HK-2 (cell line): ENCODE results near the gene AHR.
A peak's percentile ranks its signal among the peaks of the same experiment; 100 is the strongest.
"Not testable (repeated sequence)": the region's sequence is repeated elsewhere in the genome, so short reads cannot be mapped to it uniquely, and the experiment has no call there.

ENCODE experiments used
- DNase-seq: peaks from one replicate; pipeline ENCODE4 v3.0.0-alpha.2; 2018; ENCODE audit not compliant: unreplicated experiment

AHR gene

DNA sequence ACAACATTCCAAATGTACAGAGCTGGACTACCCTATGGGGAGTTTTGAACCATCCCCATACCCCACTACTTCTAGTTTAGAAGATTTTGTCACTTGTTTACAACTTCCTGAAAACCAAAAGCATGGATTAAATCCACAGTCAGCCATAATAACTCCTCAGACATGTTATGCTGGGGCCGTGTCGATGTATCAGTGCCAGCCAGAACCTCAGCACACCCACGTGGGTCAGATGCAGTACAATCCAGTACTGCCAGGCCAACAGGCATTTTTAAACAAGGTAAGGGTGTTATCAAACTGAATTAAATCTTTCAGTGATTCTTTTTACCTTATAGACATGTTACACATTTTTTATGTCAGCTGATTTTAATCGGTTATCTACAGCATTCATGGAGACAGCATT, 41.5 kb downstream of the AHR start:
- DNase-seq = no peak

DNA sequence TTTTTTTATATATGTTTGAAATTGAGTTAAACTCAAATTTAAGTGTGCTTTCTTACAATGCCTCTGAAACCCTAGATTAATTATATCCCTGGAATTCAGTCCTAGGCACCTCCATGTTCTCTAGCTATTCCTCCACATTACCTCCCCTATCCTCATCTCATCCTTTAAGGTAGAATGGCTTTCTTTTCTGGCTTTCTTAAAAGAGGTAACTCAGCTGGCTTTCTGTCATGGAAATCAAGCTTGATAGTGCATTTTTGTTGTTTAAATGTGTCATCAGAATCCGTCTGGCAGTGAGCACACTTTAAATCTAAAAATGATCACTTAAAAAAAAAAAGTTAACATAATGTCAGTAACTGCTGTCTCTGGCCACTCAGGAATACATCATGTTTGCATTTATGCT, 42.2 kb downstream of the AHR start:
- DNase-seq = no peak

DNA sequence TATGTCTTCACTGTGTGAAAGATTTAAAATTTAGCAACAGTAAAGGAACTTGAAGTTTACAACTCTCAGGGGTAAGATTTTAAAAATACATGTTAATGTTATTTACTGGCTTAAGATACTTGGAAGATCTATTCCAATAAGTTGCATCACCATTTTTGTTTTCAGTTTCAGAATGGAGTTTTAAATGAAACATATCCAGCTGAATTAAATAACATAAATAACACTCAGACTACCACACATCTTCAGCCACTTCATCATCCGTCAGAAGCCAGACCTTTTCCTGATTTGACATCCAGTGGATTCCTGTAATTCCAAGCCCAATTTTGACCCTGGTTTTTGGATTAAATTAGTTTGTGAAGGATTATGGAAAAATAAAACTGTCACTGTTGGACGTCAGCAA, 44.3 kb downstream of the AHR start:
- DNase-seq = no peak

DNA sequence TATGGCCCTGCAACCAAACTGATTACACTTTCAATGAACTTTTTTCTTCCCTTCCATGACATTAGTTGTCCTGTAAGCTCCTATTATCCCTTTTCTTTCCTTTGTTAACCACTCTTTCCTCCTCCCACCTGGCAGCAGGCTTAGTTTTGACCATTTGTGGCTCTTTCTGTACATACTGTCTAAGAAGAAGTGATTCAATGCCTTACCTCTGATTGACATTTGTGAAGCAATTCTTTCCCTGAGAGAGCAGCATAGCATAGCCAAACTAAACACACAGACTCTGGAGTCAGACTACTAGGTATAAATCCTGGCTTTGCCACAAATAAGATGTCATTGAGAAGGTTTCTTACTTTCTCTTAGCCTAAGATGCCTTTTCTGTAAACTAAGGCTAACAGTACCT, 48.9 kb downstream of the AHR start:
- DNase-seq = no peak

DNA sequence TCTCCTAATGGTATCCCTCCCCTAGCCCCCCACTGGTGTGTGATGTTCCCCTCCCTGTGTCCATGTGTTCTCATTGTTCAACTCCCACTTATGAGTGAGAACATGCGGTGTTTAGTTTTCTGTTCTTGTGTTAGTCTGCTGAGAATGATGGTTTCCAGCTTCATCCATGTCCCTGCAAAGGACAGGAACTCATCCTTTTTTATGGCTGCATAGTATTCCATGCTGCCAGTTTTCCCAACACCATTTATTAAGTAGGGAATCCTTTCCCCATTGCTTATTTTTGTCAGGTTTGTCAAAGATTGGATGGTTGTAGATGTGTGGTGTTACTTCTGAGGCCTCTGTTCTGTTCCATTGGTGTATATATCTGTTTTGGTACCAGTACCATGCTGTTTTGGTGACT, 50.5 kb downstream of the AHR start:
- not testable (repeated sequence) for DNase-seq

DNA sequence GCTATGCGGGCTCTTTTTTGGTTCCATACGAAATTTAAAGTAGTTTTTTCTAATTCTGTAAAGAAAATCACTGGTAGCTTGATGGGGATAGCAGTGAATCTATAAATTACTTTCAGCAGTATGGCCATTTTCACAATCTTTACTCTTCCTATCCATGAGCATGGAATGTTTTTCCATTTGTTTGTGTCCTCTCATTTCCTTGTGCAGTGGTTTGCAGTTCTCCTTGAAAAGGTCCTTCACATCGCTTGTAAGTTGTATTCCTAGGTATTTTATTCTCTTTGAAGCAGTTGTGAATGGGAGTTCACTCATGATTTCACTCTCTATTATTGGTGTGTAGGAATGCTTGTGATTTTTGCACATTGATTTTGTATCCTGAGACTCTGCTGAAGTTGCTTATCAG, 51.9 kb downstream of the AHR start:
- DNase-seq = not testable (repeated sequence)

DNA sequence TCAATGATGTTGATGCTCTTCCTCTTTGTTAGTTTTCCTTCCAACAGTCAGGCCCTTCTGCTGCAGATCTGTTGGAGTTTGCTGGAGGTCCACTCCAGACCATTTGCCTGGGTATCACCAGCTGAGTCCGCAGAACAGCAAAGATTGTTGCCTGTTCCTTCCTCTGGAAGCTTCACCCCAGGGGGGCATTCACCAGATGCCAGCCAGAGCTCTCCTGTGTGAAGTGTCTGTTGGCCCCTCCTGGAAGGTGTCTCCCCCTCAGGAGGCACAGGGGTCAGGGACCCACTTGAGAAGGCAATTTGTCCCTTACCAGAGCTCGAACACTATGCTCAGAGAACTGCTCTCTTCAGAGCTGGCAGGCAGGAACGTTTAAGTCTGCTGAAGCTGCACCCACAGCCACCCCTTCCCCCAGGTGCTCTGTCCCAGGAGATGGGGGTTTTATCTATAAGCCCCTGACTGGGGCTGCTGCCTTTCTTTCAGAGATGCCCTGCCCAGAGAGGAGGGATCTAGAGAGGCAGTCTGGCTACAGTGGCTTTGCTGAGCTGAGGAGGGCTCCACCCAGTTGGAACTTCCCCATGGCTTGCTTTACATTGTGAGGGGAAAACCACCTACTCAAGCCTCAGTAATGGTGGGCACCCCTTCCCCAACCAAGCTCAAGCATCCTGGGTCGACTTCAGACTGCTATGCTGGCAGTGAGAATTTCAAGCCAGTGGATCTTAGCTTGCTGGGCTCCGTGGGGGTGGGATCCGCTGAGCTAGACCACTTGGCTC, 55.4 kb downstream of the AHR start:
- DNase-seq = not testable (repeated sequence)

DNA sequence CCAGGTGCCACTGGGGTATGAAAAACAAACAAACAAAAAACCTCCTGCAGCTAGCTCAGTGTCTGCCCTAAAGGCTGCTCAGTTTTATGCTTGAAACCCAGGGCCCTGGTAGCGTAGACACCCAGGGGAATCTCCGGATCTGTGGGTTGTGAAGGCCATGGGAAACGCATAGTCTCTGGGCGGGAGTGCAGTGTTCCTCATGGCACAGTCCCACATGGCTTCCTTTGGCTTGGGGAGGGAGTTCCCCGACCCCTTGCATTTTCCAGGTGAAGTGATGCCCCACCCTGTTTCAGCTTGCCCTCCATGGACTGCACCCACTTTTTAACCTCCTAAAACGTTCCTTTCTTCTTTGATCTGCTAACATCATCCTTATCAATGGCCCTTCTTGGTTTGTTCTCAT, 56.0 kb downstream of the AHR start:
- no peak for DNase-seq

DNA sequence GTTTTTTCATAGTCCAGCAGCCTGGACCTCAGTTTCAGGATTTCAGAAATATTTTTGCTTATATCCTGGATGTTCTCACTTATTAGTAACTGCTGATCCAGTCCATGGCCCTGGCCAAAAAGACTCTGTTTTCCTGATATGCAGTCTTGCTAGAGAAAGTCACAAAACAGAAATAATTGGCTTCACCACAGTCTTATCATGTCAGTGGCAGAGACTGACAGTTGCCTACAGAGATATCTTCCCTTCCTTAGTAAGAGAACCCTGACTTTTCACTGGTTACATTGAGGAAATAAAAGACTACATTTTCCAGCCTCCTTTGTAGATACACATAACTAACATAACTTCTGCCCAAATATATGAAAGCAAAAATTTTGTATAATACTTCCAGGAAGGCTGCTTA, 56.6 kb downstream of the AHR start:
- no peak for DNase-seq

DNA sequence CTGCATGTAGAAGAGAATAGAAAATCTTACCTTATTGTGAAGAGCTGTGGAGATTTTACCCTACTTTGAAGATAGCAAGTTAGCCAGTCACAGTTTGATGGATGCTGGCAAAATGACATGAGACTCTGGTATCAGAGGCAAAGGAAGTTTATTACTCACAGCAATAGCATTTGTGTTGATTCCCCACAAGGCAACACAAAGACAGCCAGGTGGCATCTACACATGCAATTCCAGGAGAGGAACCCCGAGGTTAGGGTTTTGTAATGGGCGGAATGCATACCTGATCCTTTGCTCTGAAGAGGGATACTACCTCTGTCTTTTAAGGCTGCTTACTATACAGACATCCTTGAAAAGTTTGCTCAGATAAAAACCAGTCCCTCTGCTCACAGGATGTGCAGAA, 59.5 kb downstream of the AHR start:
- no peak for DNase-seq

DNA sequence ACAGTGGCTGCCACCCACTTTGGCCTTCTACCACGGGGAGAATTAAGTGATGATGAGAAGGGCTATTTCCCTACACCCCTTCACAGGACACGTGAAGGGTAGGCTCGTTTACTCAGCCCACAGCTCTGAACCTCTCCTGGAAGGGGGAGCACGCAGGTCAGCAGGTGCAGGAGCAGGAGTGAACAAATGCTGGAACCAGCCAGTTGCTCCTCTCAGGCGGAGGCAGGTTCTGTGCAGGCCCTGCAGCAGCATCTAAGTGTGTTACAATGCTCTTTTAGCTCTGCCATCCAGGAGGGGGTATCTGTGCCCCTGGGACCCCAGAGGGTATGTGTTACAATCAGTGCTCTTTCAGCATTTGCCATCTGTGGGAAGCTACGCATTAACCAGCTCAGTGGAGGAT, 61.2 kb downstream of the AHR start:
- DNase-seq = no peak

DNA sequence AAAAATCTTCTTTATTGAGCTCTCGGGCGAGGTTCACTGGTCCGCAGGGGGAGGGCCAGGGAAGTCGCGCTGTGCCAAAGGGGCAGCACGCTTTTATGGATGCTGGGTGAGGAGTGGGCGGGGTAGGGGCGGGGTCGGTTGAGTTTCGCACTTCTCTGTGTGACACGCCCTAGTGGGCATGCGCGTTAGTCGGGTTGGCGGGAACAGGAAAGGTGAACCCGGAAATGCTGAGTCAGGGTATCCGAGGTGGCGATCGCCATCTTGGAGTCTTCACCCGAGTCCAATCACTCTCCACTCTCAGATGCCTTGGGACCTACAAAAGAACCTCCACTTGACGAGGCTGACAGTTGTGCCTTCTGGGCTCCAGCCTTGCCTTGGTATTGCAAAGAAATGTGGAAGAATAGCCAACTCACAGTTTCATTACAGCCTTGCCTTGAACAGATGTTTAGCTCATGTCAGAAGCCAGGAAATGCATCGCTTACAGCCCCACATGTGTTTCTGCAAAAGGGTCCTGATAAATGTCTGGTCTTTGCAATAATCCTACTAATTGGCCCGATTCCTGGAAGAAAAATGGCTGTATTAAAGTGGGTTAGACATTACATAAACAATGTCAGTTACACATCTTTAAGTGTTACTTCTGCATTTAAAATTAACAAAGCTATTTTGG, 64.1 kb downstream of the AHR start:
- DNase-seq = no peak

DNA sequence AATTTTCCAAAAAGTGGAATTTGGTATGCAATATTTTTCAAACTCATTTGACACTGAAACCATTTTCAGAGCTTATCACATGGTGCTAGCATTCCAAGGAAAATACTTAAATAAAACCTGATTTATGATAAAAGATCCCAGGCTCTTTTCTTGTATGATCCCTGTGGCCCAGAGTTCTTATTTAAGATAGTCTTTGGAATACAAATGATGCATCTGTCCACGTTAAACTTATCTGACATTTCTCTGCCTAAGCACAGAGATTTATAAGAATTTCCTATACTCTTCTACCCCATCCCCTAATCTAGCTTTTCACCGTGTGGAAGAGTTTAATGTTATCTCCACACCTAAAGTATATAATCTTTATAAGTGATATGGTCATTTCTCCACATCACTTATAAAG, 66.2 kb downstream of the AHR start:
- DNase-seq = no peak

DNA sequence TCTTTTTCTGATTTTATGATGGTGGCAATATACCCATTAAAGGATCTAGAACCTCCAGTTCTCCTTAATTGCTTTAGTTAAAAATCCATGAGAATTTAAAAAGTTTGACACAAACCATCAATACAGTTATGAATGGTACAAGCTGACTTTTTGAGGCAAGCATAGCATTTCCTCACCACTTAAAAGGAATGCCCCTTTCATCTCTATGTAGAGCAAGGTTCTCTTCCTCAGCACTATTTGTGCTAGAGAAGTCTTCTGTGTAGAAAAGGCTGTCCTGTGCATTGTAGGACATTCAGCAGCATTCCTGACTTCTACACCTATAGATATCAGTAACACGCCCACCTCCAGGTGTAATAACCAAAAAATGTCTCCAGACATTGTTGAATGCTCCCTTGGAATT, 67.3 kb downstream of the AHR start:
- no peak for DNase-seq

DNA sequence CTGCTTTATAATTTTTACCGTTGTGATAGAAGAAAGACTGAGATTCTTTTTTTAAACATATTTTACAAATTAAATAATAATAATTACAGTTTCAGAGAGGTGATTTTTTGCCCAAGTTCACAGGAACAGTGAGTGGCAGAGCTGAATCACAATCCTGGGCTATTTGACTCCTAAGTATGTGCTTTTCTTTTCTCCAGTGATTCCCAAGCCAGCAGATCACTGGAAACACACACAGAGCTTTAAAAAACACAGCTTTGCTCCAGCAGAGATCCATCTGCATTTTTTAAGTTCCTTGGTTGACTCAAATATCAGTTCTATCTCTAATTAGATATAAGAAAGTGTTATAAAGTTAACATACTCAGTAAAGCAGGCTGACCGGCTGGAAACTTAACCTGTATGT, 69.0 kb downstream of the AHR start:
- no peak for DNase-seq

DNA sequence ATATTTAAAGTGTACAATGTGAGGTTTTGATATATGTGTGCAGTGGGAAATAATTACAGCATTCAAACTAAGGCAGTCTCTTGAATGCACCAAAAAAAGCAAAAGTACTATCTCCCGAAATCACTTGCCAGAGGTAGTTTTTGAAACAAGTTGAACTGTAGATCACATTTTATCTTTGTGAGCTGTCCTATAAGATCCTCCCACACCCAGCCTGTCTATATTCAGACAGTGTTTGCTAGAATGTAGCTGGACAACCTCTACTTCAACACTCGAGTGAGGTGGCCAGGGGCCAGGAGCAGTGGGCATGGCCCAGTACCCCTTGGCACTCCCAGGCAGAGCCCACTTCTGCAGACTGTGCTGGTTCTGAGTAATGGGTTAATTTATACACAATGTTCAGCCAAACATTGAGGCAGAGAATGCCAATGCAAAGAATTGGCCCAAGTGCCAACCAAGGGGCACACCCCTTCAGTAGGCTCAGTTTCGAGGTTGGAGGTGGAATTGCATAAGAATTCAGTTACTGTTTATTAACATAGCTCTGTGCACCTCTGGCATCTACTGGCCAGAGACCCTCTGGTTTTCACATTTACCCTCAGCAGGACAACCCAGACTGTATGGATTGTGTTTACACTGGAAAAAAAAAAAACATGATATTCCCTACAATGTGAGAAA, 70.5 kb downstream of the AHR start:
- DNase-seq = no peak

DNA sequence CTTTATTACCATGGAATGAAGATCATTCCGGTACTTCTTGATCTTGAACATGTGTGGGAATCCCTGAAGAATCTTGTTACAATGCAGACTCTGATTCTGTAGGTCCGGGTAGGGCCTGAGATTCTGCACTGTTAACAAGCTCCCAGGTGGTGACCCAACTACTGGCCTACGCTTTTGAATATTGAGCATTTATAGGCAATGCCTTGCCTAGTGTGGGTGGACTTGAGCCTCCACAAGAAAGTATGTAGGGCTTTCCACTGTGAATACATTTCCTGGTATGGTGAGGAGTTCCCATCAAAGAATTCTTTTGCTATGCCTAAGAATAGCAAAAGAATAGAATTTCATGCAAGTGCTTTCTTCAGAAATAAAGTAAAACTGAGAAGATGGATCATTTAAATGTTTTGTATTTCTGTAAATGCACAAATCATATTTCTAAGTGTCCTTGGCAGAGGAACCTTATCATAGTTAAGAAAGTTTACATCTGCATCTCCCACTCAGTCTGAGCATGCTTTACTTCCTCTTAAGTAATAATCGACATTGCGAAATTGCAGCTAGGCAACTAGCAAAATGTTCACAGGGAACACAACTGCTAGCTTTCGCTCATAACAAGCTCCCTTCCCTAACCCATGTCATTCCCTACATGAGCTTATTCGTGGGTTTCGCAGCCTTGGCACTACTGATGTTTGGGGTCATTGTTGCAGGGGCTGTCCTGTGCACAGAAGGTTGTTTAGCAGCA, 71.4 kb downstream of the AHR start:
- DNase-seq = no peak

DNA sequence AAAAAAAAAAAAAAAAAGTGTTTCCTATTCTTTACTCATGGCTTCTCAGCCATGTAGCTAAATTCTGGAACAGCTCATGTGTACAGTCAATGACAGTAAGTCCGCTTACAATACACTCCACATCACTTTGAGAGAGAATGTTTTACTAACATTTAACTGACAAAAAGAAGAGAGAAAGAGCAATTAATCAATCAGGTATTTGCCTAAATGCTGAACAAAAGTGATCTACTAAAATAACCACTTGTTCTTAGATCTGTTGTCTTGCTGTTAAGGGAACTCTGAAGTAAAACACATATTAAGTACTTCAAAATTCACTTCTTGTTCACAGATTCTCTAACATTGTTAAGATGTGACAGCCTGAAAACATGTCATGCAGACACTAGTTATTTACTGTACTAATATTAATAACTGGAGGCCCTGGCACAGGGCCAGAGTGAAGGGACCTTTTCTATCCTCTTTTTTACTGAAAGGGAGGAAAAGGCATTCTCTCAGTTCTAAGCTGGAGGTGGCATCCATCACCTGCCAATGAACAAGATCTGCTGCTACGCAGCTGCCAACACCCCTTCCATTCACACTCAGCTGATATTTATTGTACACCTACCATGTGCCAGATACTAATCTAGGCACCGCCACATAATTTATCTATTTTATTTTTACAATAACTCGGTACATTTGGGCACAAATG, 72.6 kb downstream of the AHR start:
- no peak for DNase-seq

DNA sequence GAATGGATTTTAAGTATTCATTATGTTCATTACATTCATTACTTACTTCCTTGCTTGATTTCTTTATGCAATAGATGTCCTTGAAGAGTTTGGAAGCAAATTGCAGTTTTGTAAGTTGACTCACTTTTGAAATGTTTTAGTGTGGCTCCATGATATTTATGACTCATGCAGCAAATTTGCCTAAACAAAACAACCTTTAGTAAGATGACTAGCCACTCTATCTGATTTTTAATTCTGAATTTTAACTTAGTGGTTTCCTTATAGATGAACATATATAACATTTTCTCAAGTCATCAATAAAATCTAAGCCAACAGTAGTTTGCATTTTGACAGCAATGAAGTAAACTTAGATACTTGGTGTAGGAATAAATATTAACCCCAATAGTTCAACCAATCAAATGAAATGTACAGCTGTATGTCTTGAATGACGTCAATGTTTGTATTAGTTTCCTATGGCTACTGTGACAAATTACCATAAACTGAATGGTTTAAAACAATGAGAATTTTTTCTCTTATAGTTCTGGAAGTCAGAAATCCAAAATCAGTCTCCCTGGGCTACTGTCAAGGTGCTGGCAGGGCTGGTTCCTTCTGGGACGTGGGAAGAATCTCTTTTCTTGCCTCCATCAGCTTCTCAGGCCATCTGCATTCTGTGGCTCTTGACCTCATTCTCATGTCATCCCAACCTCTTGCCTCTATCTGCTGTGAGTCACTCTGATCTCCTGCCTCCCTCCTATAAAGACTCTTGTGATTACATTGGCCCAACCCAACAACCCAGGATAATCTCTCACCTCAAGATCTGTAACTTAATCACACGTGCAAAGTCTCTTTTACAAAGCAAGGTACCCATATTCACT, 73.4 kb downstream of the AHR start:
- DNase-seq = peak; percentile 45

DNA sequence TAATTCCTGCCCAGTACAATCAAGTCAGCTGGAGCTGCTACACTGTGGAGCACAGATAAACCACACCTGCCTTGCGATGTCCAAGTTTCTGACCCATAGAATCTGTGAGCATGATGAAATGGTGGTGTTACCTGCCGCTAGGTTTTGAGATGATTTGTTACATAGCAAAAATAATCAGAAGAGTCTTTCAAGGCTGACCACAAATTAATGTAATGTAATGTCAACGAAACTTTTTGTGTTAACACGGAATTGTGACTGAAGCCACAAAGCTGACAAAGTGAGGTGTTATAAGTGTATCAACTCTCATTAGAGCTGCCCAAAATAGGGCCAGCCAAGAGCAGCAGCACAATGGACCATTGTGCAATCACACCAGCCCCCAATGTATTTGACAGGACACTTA, 75.7 kb downstream of the AHR start:
- no peak for DNase-seq

DNA sequence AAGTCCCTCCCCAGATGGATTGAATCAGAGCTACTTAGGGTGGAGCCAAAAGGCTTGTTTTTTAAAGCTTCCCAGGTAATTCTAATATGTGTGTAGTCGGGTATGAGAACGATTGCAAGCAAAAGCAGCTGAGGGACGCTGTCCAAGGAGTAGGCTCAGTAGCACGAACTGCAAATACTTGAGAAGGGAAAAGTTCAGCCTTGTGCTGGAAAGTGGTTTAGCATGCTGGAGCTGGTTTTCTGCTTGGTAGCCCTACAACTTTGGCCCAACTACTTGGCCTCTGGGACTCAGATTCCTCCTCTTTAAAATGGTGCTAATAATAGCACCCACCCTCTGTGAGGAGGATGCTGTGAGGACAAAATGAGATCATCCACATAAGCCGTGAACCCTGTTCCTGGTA, 76.2 kb downstream of the AHR start:
- DNase-seq = no peak
